Osteoblast (primary cell): ENCODE results near the gene KLHL26. TPM values are rescaled to one million over a fixed set of nuclear protein-coding genes. Genes with fewer than 3 reads are reported as not detected.
A peak's percentile ranks its signal among the peaks of the same experiment; 100 is the strongest.

ENCODE experiments used
- DNase-seq: peaks from one replicate; pipeline ENCODE4 v3.0.0; 2011; ENCODE audit warnings: low spot score, mixed read lengths; ENCODE audit not compliant: insufficient read length; ENCODE audit errors: missing footprints
- H2AFZ ChIP-seq: 2 replicates; pipeline ENCODE4 v1.6.0; 2011; ENCODE audit warnings: mild to moderate bottlenecking, low read length
- H3K27ac ChIP-seq: 2 replicates; pipeline ENCODE4 v1.5.1; 2011; ENCODE audit warnings: mild to moderate bottlenecking, low read depth, low read length, moderate library complexity
- H3K27me3 ChIP-seq: 2 replicates; pipeline ENCODE4 v1.6.0; 2012; ENCODE audit warnings: mild to moderate bottlenecking, control low read depth, inconsistent platforms, low read length, moderate library complexity; ENCODE audit not compliant: insufficient read depth
- H3K36me3 ChIP-seq: 2 replicates; pipeline ENCODE4 v1.5.1; 2011; ENCODE audit warnings: mild to moderate bottlenecking, low read length, control low read depth, moderate library complexity; ENCODE audit not compliant: insufficient read depth
- H3K4me1 ChIP-seq: 2 replicates; pipeline ENCODE4 v1.5.1; 2011; ENCODE audit warnings: mild to moderate bottlenecking, low read length, control low read depth, moderate library complexity; ENCODE audit not compliant: insufficient read depth
- H3K4me2 ChIP-seq: 2 replicates; pipeline ENCODE4 v1.6.0; 2011; ENCODE audit warnings: mild to moderate bottlenecking, low read length; ENCODE audit not compliant: insufficient read depth
- H3K4me3 ChIP-seq: fragments of 200-600 bp; sonication (generic); 3 replicates; pipeline ENCODE4 v1.5.1; 2012; ENCODE audit warnings: mild to moderate bottlenecking, low read length, inconsistent platforms; ENCODE audit not compliant: insufficient read depth
- H3K79me2 ChIP-seq: 2 replicates; pipeline ENCODE4 v1.6.0; 2012; ENCODE audit warnings: mild to moderate bottlenecking, low read length, control low read depth, inconsistent platforms; ENCODE audit not compliant: insufficient read depth
- H3K9me3 ChIP-seq: 2 replicates; pipeline ENCODE4 v1.5.1; 2011; ENCODE audit warnings: low read depth, low read length, control low read depth
- H4K20me1 ChIP-seq: 2 replicates; pipeline ENCODE4 v1.6.0; 2012; ENCODE audit warnings: mild to moderate bottlenecking, low read length, control low read depth; ENCODE audit not compliant: insufficient read depth
- CTCF ChIP-seq: IDR thresholded peaks from 2 replicates; pipeline ENCODE4 v1.5.1; 2011; ENCODE audit warnings: mild to moderate bottlenecking, low read depth, low read length, moderate library complexity; ENCODE audit errors: extremely low read depth
- total RNA-seq: library from RNA; depleted of rRNA; stranded (reverse); fragments of >200 nt; gene quantifications from 2 replicates; pipeline ENCODE4 v1.2.3, GENCODE V29; 2012

KLHL26 gene
- total RNA-seq, 1 donor, result 5.1 TPM

- H3K79me2 ChIP-seq, result no peaks in the 10 kb centered on the region
- no peak overlapping the region for H3K4me2 ChIP-seq
- H3K36me3 ChIP-seq, result peaks cover 20% of the 10 kb centered on the region
- no peak overlapping the region for H2AFZ ChIP-seq
- DNase-seq, result no peak
- no peak overlapping the region for H3K27ac ChIP-seq
- no peak overlapping the region for H3K4me3 ChIP-seq
- no peaks in the 10 kb centered on the region for H4K20me1 ChIP-seq
- H3K9me3 ChIP-seq, result no peaks in the 10 kb centered on the region
- TF ChIP-seq CTCF, result no peak
- H3K4me1 ChIP-seq, result peaks cover 12% of the 10 kb centered on the region
- H3K27me3 ChIP-seq, result no peaks in the 10 kb centered on the region
These were observed 33.5 kb downstream of the KLHL26 start for GRCh38 chr19:18670312-18670711.

DNA sequence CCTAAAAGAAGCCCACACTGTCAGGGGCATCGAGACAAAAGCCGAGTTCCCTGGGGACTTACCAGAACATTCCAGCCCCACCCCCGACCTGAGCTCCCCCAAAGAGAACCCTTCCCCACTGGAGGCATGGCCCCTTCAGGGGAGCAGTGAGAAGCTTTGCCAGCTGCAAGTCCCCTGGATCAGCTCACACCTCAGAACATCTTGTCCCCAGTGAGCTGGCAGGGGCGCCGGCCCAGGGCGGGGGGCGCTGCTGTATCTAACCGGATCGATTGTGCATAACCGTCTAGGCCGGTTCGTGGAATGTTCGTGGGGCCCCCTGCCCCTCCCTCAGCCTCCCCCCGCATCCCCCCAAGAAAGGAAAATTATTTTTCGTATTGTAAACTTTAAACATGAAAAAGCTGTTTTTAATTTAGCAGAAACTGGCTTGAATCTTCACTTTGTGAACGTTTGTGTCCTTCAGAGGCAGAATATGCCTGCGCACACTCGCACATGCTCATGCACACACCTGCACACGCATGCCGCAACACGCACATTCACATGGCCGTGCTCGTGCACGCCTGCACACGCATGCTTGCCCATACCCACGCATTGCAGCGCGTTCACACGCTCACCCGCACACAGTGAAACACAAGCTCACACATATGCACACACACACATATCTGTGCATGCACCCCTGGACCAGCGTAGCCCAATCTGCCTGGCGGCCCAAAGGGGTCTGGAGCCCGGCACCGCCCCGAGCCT is 34.6 kb downstream of the KLHL26 start:
- H3K27ac ChIP-seq, result no peak overlapping the region
- peak; percentile 46 for DNase-seq

DNA sequence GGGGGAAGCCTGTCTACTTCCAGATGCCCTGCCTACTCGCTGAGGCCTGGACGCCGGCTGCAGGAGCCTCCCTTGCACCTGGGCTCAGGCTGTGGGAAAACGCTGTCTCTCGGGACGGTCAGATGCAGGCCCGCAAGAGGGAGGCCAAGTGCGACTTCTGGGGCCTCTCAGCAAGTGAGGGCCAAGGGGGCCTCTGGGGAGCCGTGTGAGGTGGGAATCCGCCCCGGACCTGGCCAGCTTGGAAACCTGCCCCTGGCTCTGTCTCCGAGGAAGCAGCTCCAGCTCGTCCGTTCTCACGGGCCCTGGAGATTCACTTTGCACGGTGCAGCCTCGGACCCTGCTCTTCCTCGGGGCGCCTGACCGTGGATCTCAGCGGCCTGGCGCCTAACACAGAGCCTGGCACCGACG is 35.2 kb downstream of the KLHL26 start:
- TF ChIP-seq CTCF, result no peak
- Histone ChIP-seq H4K20me1 (no peaks in the 10 kb centered on the region), H2AFZ (no peak overlapping the region), H3K36me3 (peaks cover 20% of the 10 kb centered on the region), H3K27me3 (no peaks in the 10 kb centered on the region), H3K4me2 (no peak overlapping the region), H3K9me3 (no peaks in the 10 kb centered on the region), H3K4me1 (peaks cover 12% of the 10 kb centered on the region), H3K27ac (no peak overlapping the region), H3K4me3 (no peak overlapping the region), H3K79me2 (no peaks in the 10 kb centered on the region)
- peak; percentile 65 for DNase-seq

More for the DNA sequence above, 34.6 kb downstream of the KLHL26 start:
- TF ChIP-seq CTCF, result no peak
- no peaks in the 10 kb centered on the region for H3K79me2 ChIP-seq
- peaks cover 12% of the 10 kb centered on the region for H3K4me1 ChIP-seq
- no peaks in the 10 kb centered on the region for H3K9me3 ChIP-seq
- no peak overlapping the region for H3K4me2 ChIP-seq
- peaks cover 20% of the 10 kb centered on the region for H3K36me3 ChIP-seq
- H3K4me3 ChIP-seq, result no peak overlapping the region
- no peaks in the 10 kb centered on the region for H4K20me1 ChIP-seq
- no peak overlapping the region for H2AFZ ChIP-seq
- no peaks in the 10 kb centered on the region for H3K27me3 ChIP-seq

- Histone ChIP-seq H3K79me2 (no peaks in the 10 kb centered on the region), H4K20me1 (no peaks in the 10 kb centered on the region), H3K27ac (no peak overlapping the region), H3K4me3 (no peak overlapping the region), H3K9me3 (no peaks in the 10 kb centered on the region), H3K4me1 (peaks cover 17% of the 10 kb centered on the region), H3K4me2 (peak overlapping the region; percentile 33), H3K36me3 (peaks cover 15% of the 10 kb centered on the region), H3K27me3 (no peaks in the 10 kb centered on the region), H2AFZ (peak overlapping the region; percentile 76)
- peak; percentile 94 for DNase-seq
- TF ChIP-seq CTCF, result peak; percentile 48
These were observed 35.9 kb downstream of the KLHL26 start for GRCh38 chr19:18672606-18673337.
